NCI-H1092 treated with DMSO at 0.1 percent for 48 hours (cell line): Measurements from ENCODE around the gene TMEM238.
A peak's percentile ranks its signal among the peaks of the same experiment; 100 is the strongest.
"Not testable (repeated sequence)": the region's sequence is repeated elsewhere in the genome, so short reads cannot be mapped to it uniquely, and the experiment has no call there.

ENCODE experiments used
- DNase-seq: peaks from one replicate; lab custom pipeline; 2025; lab: John Stamatoyannopoulos, UW

Gene TMEM238

GRCh38 chr19:55339889-55340783 is 44.0 kb downstream of the TMEM238 start:
- DNase-seq, result no peak

GRCh38 chr19:55339105-55339888 is 44.8 kb downstream of the TMEM238 start, which contains the start of gene KMT5C:
TSS of gene KMT5C (plus strand) at chr19:55339876. CDS start at chr19:55341937, 2,061 bp downstream.
- peak; percentile 99 for DNase-seq

GRCh38 chr19:55336101-55336500 is 48.0 kb downstream of the TMEM238 start:
- no peak for DNase-seq

- no peak for DNase-seq
Observed at GRCh38 chr19:55333870-55334269, 50.2 kb downstream of the TMEM238 start.

- not testable (repeated sequence) for DNase-seq
Observed at GRCh38 chr19:55329791-55330190, 54.3 kb downstream of the TMEM238 start.
